ENCODE data around the gene SLC25A40.
"Not testable (repeated sequence)": the region's sequence is repeated elsewhere in the genome, so short reads cannot be mapped to it uniquely, and the experiment has no call there.

The SLC25A40 gene

GRCh38 chr7:87872346-87872745 lies 3.8 kb downstream of the SLC25A40 start:
- no peak for DNase-seq (ENCODE audit: low spot score)

GRCh38 chr7:87870471-87870870 lies 5.7 kb downstream of the SLC25A40 start:
- DNase-seq (ENCODE audit: low spot score), result no peak

GRCh38 chr7:87866533-87866932 lies 9.6 kb downstream of the SLC25A40 start:
- not testable (repeated sequence) for DNase-seq (ENCODE audit: low spot score)

GRCh38 chr7:87866089-87866488 lies 10.1 kb downstream of the SLC25A40 start:
- DNase-seq (ENCODE audit: low spot score), result no peak

GRCh38 chr7:87858417-87859100 lies 17.6 kb downstream of the SLC25A40 start:
- DNase-seq (ENCODE audit: low spot score), result no peak

GRCh38 chr7:87853237-87853864 lies 22.8 kb downstream of the SLC25A40 start:
- no peak for DNase-seq (ENCODE audit: low spot score)

- DNase-seq (ENCODE audit: low spot score), result no peak
These were observed 23.9 kb downstream of the SLC25A40 start for GRCh38 chr7:87852306-87852705.

GRCh38 chr7:87850836-87851593 lies 25.1 kb downstream of the SLC25A40 start:
- DNase-seq (ENCODE audit: low spot score), result no peak

GRCh38 chr7:87837597-87837996 lies 38.6 kb downstream of the SLC25A40 start:
- DNase-seq (ENCODE audit: low spot score), result no peak

- no peak for DNase-seq (ENCODE audit: low spot score)
These were observed 43.0 kb downstream of the SLC25A40 start for GRCh38 chr7:87833130-87833529.

GRCh38 chr7:87831097-87831496 lies 45.1 kb downstream of the SLC25A40 start:
- no peak for DNase-seq (ENCODE audit: low spot score)

- DNase-seq (ENCODE audit: low spot score), result not testable (repeated sequence)
These were observed 47.8 kb downstream of the SLC25A40 start for GRCh38 chr7:87828383-87828782.

- DNase-seq (ENCODE audit: low spot score), result not testable (repeated sequence)
These were observed 50.8 kb downstream of the SLC25A40 start for GRCh38 chr7:87825369-87825768.

GRCh38 chr7:87822056-87822455 lies 54.1 kb downstream of the SLC25A40 start:
- not testable (repeated sequence) for DNase-seq (ENCODE audit: low spot score)

GRCh38 chr7:87818336-87818735 lies 57.8 kb downstream of the SLC25A40 start:
- DNase-seq (ENCODE audit: low spot score), result no peak

- no peak for DNase-seq (ENCODE audit: low spot score)
These were observed 59.8 kb downstream of the SLC25A40 start for GRCh38 chr7:87816389-87816788.

GRCh38 chr7:87810726-87811125 lies 65.4 kb downstream of the SLC25A40 start:
- DNase-seq (ENCODE audit: low spot score), result no peak

- no peak for DNase-seq (ENCODE audit: low spot score)
These were observed 66.0 kb downstream of the SLC25A40 start for GRCh38 chr7:87810130-87810529.

- no peak for DNase-seq (ENCODE audit: low spot score)
These were observed 70.0 kb downstream of the SLC25A40 start for GRCh38 chr7:87806150-87806549.

GRCh38 chr7:87797798-87798403 lies 78.3 kb downstream of the SLC25A40 start:
- DNase-seq (ENCODE audit: low spot score), result peak; percentile 16

- no peak for DNase-seq (ENCODE audit: low spot score)
These were observed 78.8 kb downstream of the SLC25A40 start for GRCh38 chr7:87797395-87797794.

- DNase-seq (ENCODE audit: low spot score), result no peak
These were observed 90.7 kb downstream of the SLC25A40 start for GRCh38 chr7:87785368-87785995.

Measured in germinal center (tissue), 1 donor.